ENCODE data around the gene ICA1L.
"Not testable (repeated sequence)": the region's sequence is repeated elsewhere in the genome, so short reads cannot be mapped to it uniquely, and the experiment has no call there.

The ICA1L gene

GRCh38 chr2:202871300-202872141 is at the start of gene ICA1L:
ICA1L (minus strand) TSS chr2:202871766; CDS start chr2:202829009, 42,757 bp downstream.
- TF ChIP-seq, protein P1, sequence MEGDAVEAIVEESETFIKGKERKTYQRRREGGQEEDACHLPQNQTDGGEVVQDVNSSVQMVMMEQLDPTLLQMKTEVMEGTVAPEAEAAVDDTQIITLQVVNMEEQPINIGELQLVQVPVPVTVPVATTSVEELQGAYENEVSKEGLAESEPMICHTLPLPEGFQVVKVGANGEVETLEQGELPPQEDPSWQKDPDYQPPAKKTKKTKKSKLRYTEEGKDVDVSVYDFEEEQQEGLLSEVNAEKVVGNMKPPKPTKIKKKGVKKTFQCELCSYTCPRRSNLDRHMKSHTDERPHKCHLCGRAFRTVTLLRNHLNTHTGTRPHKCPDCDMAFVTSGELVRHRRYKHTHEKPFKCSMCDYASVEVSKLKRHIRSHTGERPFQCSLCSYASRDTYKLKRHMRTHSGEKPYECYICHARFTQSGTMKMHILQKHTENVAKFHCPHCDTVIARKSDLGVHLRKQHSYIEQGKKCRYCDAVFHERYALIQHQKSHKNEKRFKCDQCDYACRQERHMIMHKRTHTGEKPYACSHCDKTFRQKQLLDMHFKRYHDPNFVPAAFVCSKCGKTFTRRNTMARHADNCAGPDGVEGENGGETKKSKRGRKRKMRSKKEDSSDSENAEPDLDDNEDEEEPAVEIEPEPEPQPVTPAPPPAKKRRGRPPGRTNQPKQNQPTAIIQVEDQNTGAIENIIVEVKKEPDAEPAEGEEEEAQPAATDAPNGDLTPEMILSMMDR (conservative IDR thresholded peaks at IDR 0.05; ENCODE audit: low read depth, low read length), result no peak
- DNase-seq (ENCODE audit: low read depth), result peak; percentile 48
- H3K4me3 ChIP-seq (ENCODE audit: low read depth, low read length), result peak within 1 kb of the TSS; percentile 68

DNA sequence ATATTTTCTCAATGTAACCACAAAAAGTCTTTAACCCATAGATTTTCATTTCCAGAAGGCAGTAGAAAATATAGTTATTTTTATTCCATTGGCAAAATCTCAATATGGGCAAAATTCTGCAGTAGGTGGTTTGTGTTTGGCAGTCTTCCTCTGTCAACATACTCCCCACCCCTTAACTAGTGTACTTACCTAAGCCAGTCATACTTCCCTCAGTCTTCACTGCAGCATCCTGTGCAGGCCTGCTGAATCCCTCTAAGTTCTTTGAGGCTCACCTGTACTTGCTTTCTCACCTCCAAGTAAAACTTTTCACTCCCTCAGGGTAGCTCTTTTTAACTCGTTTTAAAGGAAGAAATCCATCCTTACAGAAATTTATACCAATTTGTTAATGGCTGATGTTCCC is 47.3 kb upstream of the ICA1L start:
- DNase-seq (ENCODE audit: low read depth), result no peak
- TF ChIP-seq, protein P1 (conservative IDR thresholded peaks at IDR 0.05; ENCODE audit: low read depth, low read length), result no peak

DNA sequence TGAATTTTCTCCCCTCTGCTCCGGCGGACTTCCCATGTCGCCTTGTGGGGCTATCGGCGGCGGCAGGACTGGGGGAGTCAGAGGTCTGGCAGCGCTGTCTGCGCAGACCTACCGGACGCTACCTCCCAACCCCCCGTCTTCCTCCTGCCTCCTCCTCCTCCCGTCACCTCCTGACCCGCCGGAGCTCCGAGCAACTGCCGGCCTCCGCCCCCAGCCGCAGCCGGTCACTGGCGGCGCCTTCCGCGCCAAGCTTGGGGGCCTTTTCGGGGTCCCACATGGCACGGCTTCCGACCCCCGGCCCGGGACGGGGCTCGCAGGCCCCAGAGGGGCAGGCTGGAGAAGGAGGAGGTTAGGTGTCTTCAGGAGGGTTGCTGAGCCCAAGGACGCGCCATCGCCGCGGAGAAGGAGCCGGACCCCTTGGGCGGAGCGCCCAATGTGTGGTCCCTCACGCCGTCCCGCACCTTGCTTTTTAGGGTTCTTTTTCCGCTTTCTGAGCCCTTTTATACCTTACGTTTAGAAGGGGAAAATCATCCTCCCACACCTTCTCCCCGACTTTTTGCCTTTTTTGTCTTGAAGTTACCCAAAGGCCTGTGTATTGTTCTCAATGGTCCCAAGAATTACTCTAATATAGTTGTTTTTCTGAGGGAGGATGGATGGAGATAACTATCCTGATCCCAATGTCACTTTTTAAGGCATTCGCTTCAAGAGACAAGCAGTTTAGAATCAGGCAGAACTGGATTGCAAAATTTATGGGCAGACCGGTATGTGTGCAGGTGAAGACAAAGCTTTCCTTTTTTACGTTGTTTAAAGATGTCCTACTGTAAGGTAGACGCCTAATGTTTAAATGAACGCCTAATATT is 41.0 kb upstream of the ICA1L start:
- not testable (repeated sequence) for DNase-seq (ENCODE audit: low read depth)
- H3K4me3 ChIP-seq (ENCODE audit: low read depth, low read length), result peak overlapping the region; percentile 73

More for the DNA sequence above, 47.3 kb upstream of the ICA1L start:
- no peak overlapping the region for H3K4me3 ChIP-seq (ENCODE audit: low read depth, low read length)

DNA sequence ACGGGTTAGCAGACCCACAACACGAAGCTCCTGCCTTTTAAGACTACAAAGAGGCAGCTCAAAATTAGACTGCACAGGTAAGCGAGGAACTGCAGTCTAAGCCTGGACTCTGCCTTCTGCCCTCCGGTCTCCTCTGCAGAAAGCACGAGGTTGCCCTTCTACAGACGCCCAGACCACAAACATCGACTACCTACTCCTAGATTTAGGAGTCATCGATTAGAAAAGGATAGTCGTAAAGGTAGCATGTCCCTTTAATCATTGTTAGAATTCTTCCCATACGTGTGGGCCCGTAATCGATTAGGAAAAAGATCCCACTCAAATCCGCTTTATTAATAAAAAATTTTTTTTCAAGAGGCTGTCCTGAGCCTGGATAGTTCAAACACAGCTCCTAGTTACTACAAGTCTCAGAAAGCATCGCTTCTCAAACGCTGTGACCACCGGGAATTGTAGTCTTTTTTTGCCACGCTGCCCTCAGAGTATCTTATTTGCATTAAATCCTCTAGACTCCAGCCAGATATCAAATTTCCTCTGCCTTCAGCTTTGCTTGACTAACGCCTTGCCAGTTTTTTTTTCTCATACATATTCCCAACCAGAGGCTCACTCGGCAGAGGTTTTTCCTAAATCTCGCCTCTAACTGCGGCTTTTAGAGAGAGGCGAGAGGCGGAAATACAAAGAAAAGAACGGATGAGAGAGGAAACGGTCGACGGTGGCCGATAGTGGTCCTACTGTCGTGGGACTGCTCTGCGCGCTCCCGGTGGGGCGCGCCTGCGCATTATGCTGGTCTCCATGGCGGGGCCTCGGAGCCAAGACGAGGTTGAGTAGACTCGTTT is 40.2 kb upstream of the ICA1L start, which contains the start of the genes CARF and WDR12:
Gene CARF, plus strand, starts transcription at position 764 of the 830 bp plus-strand sequence. CDS start 29,628 bp downstream, outside the sequence.
Gene WDR12, minus strand, starts transcription at position 162 of the 830 bp plus-strand sequence. CDS start 197 bp downstream, outside the sequence.
- peak; percentile 96 for DNase-seq (ENCODE audit: low read depth)
- TF ChIP-seq, protein P1 (conservative IDR thresholded peaks at IDR 0.05; ENCODE audit: low read depth, low read length), result no peak
- H3K4me3 ChIP-seq (ENCODE audit: low read depth, low read length), result peak within 1 kb of the TSS; percentile 73

DNA sequence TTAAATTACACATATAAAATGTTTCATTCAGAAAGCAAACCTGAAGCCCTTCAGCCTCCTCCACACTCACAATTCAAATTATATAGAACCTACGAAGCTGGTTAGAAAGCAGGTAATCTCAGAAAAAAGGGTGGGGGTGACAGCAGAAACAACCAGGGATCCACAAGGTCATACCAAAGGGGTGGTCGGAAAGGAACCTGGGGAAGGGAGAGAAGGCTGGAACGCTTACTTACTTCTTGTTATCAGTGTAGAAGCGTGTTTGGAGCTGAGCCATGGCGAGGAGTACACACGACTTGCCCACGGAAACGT is 39.6 kb upstream of the ICA1L start:
- TF ChIP-seq, protein P1 (conservative IDR thresholded peaks at IDR 0.05; ENCODE audit: low read depth, low read length), result no peak
- H3K4me3 ChIP-seq (ENCODE audit: low read depth, low read length), result peak overlapping the region; percentile 73
- no peak for DNase-seq (ENCODE audit: low read depth)

- TF ChIP-seq, protein P1 (conservative IDR thresholded peaks at IDR 0.05; ENCODE audit: low read depth, low read length), result no peak
- peak overlapping the region; percentile 73 for H3K4me3 ChIP-seq (ENCODE audit: low read depth, low read length)
- DNase-seq (ENCODE audit: low read depth), result no peak
Observed at GRCh38 chr2:202910698-202911097, 39.1 kb upstream of the ICA1L start.

DNA sequence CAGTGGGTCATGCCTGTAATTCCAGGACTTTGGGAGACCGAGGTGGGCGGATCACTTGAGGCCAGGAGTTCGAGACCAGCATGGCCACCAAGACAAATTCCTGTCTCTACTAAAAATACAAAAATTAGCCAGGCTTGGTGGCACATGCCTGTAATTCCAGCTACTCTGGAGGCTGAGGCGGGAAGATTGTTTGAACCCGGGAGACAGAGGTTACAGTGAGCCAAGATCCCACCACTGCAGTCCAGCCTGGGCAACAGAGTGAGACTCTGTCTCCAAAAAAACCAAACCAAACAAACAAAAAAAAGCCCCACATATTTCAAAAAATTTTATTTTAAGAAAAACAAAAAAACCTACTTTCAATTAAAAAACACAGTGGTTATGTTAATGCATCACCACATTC is 38.7 kb upstream of the ICA1L start:
- DNase-seq (ENCODE audit: low read depth), result not testable (repeated sequence)
- H3K4me3 ChIP-seq (ENCODE audit: low read depth, low read length), result peak overlapping the region; percentile 73
